NCI-H1436 (cell line): ENCODE measurements around the gene PPP1R16B.

Experiments used
- DNase-seq: peaks from one replicate; lab custom pipeline; 2025; lab: John Stamatoyannopoulos, UW

PPP1R16B gene

DNA sequence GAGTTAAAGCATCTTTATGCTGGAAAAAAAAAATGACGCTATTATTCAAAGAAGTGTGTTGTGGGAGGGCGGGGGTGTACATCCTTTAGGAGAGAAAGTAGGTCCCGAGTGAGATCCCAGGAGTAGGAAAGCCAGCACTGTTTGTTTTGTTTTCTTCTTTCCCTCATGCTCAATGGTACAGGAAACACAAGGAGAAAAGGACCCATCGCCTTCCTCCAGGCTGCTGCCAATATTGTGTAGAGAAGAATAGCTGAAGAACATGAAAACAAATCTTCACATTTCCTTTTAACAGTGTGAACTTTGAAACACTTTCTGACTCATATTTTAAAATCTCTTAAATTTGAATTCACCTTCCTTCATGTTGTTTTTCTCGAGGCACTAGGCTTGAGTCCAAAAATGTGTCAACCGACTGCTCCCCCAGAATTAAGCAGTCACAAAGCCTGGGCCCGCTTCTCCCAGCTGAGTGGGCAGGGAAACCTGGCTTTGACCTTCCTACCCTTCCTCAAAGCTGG lies 22.3 kb downstream of the PPP1R16B start:
- no peak for DNase-seq

DNA sequence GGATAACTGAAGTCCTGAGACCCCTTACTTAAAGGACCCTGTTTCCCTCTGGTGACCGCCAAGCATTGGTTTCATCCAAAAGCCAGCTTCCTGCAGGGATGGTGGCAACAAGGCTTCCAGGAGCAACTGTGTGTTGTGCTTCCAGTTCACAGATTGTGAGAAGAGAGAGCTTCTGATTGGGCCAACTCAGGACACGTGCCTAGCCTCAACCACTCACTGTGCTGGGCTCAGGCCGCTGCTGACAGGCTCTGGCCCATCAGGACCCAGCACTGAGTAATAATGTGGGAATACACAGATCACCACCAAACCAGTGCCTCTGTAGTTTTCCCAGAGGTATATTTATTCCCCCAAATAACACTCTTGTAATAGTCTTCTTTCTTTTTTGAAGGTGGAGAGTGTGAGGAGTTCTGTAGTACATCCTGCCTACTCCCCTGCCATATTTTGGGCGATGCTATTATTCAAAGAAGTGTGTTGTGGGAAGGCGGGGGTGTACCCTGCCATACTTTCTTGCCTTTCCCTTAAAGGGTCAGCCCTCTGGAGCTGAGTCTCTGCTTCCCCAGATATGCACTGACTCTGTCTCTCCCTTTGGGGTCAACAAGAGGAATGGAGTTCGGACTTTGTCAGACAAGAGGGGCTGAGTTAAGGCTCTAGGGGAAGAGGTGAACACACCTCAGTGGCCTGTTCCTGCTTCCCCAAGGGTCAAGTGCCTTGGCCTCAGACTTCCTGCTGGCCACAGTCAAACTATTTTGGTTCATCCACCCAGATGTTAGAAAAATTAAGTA lies 23.2 kb downstream of the PPP1R16B start:
- DNase-seq: no peak

DNA sequence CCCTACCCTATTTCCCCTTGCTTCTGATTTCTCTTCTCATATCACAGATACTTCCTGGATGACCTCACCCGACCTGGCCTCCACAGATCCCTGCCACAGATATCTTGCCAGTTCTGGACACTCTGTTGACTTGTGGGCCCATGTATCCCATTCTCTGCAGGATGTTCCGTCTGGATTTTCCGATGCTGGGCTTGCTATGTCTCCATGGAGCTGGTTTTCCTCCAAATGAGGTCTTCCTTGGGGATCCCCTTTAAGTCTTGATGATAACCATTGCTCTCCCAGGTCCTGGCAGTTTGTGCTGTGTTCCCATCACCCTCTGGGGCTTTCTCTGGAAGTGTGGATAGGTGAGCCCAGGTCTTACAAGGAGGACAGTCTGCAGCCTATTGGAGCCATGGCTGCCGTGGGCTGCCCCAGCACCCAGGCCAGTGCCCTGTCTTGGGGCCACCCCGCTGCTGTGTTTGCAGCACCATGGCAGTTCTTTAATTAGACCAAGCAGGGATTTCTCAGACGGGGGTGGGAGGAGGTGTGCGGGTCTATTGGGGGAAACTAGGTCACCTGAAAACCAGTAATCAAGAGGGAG lies 23.9 kb downstream of the PPP1R16B start:
- DNase-seq: no peak

DNA sequence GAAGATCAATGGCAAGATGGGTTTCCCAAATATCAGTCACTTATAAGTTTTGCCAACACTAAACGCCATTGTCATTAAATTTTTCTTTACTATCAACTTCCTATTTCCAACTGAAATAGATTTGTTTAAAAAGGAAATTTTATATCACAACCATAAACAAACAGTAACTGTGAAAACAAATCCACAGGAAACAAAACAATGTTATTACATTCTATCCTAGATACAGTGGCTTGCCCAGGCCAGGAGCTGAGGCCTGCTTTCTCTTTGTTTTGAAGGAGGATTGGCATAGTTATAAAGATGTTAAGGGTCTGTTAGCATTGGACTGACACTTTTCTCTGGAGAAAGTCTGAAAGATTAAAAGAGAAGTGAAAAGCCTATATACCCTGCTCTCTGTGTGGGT lies 24.9 kb downstream of the PPP1R16B start:
- no peak for DNase-seq

DNA sequence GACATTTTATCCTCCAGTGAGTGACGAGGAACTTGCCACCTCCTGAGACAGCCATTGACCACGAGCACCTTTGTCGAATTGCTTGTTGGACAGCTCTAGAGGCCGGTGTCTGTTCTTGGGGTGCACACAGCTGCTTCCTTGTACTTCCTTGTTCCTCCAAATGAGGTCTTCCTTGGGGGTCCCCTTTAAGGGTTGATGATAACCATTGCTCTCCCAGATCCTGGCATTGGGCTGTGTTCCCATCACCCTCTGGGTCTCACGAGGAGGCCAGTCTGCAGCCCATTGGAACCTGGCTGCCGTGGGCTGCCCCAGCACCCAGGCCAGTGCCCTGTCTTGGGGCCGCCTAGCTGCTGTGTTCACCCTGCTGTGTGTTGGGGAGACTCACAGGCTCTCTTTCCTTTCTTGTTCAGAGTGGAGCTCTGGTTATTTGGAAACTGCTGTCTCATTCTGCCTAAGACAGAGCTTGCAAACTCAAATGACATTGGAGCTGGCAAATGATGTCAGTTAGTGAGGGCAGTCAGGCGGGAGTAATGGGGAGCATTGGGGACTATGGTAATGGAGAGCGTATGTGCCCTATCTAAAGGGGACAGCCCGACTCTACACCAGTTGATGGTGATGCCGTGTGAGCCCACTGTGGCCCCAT lies 25.7 kb downstream of the PPP1R16B start:
- DNase-seq: no peak

GRCh38 chr20:38831995-38832620 lies 26.6 kb downstream of the PPP1R16B start:
- DNase-seq: no peak

DNA sequence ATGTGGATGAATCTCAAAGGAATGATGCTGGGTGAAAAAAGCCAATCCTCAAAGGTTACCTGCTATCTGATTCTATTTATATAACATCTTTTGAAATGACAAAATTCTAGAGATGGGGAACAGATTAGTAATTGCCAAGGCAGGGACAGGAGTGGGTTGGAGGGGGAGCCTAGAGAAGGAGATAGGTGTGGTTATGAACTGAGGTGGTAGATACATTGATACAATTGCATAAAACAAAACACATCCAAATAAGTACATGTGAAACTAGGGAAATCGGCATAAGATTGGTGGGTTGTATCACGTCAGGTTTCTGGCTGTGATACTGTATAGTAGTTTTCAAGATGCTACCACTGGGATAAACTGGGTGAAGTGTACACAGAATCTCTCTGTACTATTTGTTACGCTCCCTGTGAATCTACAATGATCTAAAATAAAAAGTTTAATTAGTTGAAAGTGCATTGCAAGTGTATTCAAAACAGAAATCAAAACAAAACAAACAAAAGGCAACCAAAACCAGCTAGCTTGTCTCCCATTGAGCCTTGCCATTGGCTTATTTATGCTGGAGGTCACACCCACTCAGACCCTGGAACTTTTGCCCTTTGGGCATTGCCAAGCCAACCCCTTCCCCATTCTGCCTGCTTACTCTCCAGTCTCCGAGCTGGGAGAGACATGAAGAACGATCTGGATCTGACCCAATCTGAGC lies 27.8 kb downstream of the PPP1R16B start:
- DNase-seq: no peak

- DNase-seq: no peak
Observed at GRCh38 chr20:38833857-38834164, 28.3 kb downstream of the PPP1R16B start.

DNA sequence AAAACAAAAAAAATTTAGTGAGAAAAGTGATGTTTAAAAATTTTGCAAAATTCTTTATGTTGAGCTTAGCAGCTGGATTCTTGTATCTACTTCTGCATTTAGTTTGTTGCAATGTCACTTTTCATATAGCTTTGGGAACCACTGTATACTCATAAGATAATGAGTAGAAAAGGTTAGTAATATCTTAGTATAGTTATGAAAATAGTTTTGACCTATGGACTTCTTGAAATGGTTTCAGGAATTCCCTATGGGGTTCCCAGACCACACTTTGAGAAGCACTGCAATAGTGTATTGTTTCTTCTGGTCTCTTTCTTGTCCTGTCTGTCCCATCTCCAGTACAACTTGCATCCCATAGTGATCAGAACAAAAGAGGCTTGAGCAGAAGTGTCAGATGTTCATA lies 29.4 kb downstream of the PPP1R16B start:
- DNase-seq: no peak

DNA sequence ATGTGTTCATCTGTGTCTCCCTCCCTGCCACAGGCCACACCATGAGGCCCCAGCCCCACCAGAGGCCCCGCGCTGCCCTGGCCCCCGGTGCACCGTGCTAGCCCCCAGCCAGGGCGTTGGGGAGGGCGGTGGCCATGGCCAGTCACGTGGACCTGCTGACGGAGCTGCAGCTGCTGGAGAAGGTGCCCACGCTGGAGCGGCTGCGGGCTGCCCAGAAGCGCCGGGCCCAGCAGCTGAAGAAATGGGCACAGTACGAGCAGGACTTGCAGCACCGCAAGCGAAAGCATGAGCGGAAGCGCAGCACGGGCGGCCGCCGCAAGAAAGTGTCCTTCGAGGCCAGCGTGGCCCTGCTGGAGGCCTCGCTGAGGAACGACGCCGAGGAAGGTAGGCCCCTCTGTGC lies 30.3 kb downstream of the PPP1R16B start:
- no peak for DNase-seq

- DNase-seq: no peak
Observed at GRCh38 chr20:38836991-38837390, 31.5 kb downstream of the PPP1R16B start.

DNA sequence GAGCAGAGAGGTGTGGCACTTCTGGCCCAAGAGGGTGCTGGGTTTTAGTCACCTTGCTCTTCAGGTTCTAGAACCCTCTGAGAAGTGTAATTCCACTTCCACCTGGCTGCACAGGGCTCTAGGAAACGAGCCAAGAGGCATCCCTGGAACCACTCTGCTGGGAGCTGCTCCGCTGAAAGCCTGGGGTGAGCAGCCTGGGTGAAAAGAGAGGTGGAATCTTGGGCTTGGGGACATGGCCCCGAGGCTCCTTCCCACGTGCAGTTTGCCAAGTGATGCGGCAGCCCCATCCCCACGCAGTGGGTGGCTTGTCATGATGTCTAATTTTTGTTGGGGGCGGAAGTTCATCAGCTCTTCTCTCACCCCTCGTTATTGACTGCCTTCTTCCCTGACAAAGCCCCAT lies 32.8 kb downstream of the PPP1R16B start:
- DNase-seq: no peak

DNA sequence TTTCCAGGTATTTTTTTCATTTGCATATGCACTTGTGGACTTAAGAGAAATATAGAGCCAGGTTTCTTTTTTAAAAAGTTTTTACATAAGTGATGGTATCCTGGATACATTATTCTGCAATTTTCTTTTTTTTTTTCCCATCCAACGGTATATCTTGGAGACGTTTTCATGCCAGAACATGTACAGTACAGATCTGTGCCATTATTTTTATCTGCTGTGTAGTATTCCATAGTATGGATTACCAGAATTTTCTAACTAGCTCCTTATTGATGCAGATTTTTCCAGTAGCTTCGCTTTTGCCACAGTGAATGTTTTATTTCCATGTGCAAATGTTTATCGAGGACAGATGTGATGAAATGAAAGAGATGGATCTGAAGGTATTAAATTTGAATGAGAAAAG lies 34.1 kb downstream of the PPP1R16B start:
- no peak for DNase-seq

- no peak for DNase-seq
Observed at GRCh38 chr20:38840053-38840893, 34.8 kb downstream of the PPP1R16B start.

DNA sequence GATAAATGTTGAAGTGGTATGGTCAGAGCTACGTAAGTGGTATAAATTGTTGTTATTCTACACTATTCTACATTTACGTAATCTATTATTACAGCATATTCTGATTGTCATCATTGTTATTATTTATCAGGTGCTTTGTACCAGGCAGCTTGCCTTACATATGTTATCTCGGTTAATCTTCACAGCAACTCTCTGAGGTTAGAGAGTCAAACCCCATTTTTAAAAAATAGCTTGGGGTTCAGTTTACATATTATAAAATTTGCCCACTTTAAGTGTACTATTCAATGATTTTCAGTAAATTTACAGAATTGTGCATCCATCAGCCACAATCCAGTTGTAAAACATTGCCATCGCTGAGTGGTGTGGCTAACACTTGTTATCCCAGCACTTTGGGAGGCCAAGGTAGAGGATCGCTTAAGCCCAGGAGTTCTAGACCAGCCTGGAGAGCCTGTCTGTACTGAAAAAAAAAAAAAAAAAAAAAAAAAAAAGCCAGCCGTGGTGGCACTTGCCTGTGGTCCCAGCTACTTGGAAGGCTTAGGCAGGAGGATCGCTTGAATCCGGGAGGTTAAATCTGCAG lies 35.5 kb downstream of the PPP1R16B start:
- DNase-seq: no peak

DNA sequence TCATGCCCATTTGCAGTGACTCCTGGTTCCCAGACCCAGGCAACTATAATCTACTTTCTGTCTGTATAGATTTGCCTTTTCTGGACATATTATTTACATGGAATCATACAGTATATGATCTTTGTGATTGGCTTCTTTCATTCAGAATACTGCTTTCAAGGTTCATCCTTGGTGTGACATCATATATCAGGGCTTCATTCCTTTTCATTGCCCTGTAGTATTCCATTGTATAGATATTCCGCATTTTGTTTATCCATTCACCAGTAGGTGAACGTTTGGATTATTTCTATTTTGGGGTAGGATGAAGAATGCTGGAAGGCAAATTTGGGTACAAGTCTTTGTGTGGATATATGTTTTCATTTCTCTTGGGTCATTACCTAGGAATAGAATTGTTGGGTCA lies 36.1 kb downstream of the PPP1R16B start:
- no peak for DNase-seq

GRCh38 chr20:38842026-38842425 lies 36.5 kb downstream of the PPP1R16B start:
- DNase-seq: no peak

- no peak for DNase-seq
Observed at GRCh38 chr20:38842558-38842981, 37.1 kb downstream of the PPP1R16B start.

GRCh38 chr20:38843346-38843745 lies 37.8 kb downstream of the PPP1R16B start:
- no peak for DNase-seq

GRCh38 chr20:38844963-38845362 lies 39.5 kb downstream of the PPP1R16B start:
- no peak for DNase-seq

DNA sequence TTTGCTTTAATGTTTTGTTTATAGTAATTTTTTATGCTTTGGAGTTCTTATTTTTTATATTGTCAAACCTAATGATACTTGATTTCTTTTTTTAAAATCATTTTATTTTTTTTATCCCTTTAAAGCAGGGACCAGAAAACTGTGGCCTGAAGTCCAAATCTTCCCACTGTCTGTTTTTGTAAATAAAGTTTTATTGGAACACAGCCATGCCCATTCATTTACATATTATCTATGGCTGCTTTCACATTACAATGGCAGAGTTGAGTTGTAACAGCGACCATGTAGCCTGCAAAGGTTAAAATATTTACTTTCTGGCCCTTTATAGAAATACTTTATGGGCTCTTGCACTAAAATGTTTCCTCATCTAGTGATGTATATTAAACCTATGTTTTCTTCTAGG lies 42.3 kb downstream of the PPP1R16B start:
- DNase-seq: no peak
